Activated CD8-positive, alpha-beta memory T cell treated with anti-CD3 and anti-CD28 coated beads, Interleukin-2, amount 50 U/mL, for 48 hours (primary cell): ENCODE results near the gene HOXC10.
A peak's percentile ranks its signal among the peaks of the same experiment; 100 is the strongest.

Experiments used
- DNase-seq: peaks from one replicate; pipeline ENCODE4 v3.0.0-alpha.2; 2020

HOXC10 gene

GRCh38 chr12:53984901-53985691 lies at the start of gene HOXC10:
HOXC10 (plus strand) TSS chr12:53985146; CDS start chr12:53985260, 114 bp downstream.
- DNase-seq = peak; percentile 96

DNA sequence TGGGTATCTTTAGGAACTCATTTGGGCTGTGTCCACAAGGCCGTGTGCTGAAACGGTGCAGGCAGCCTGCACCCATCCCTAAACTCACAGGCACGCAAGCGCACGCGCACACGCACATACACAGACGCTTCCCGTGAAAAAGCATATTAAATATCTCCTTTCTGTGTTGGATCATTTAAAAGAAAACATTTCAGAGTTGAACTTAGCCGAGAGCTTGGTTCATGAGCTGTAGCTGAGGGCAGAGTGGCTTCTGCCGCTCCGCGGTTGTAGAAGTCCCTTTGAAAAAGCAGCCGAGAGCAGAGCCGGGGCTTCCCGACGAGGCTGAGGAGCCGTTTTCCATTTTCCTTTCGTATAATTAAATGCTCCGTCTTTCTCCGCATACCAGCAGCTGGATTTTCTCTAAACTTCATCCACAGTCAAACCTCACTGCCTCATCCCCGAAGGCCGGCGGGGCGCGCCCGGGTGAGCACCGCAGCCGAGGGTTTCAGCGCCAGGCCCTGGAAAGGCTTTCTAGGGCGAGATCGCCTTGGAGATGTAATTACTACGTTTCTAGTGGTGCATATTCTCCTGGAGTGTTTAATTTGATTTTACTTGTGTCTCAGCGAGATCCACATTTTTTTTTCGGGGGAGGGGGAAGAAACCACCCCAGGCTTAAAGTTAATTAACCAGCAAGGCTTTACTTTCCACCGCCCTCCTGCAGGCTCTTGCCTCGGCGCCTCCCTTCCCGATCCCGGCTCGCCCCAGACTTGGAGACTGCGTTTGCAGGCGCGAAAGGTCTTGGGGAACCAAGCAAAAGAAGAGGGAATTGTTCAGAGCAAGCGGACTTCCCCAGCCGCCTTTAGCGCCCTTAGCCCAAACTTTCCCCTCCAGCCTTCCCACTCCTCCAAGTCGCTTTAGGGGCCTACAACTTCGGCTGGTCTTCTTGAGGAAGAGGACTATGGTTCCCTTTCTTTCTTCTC lies 49.3 kb upstream of the HOXC10 start:
- DNase-seq = no peak

GRCh38 chr12:53937099-53937498 lies 47.8 kb upstream of the HOXC10 start:
- DNase-seq = no peak

DNA sequence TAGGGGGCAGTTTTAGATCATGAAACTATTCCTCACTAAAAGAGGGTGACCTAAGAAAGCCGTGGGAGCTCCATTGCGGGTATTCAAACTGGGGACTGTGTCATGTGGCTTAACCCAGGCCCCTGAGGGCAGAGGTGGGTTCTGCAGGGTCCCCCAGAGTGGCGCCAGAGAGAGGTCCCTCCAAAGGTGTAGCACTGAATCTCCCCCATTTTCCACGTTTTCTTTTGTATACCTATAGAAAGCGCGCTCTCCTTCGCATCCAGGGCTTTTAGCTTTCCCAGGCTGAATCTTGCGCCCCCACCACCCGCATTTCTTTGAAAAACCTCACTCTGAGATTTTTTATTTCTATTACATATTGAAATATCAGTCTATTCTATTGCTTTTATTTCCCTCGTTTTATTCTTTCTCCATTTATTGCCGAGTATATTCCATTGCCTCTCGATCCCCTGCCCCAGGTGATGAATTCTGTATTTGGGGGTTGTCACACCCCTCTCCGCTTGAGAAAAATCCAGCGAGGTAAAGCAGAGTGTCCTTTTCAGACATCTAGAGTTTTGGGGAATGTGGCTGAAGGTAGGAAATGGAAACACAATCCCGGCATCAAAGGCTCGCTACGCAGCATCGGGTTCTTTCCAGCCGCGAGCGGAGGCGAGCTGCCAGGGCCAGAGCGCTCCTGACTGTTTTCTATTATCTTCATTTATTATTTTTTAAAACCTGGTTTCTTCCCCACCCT lies 47.2 kb upstream of the HOXC10 start:
- no peak for DNase-seq

DNA sequence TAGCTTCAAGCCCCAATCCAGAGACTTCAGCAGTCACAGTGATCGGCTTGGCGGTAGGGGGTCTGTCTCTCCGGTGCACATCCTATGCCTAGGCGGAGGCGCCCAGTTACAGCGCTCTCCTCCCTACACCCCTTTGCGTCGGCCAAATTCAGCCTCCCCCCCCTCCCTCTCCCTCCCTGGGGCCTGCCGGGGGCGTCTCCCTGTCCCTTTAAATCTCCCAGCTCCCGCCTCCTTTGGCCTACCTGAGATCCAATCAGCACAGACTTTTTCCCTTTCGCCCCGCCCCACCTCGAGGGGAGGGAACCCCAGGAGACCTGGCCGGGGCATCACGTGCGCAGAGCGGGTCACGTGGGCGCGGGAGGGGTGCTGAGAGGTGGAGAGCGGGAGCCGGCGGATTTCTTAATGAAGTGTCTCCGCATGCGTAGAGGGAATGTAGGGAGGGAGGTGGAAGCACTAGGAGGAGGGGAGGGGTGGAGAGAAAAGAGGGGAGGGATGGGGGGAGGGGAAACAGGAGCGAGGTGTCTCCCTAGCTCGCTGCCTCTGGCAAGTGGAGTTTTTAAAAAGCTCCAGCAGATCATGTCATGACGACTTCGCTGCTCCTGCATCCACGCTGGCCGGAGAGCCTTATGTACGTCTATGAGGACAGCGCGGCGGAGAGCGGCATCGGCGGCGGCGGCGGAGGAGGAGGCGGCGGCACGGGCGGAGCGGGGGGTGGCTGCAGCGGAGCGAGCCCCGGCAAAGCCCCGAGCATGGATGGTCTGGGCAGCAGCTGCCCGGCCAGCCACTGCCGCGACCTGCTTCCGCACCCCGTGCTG lies 46.4 kb upstream of the HOXC10 start, which contains the start of gene HOXC13:
TSS of gene HOXC13 (plus strand) at position 506 of the 815 bp plus-strand sequence. CDS start at position 582, 76 bp downstream.
- DNase-seq = no peak

GRCh38 chr12:53939141-53940108 lies 45.5 kb upstream of the HOXC10 start:
- no peak for DNase-seq

DNA sequence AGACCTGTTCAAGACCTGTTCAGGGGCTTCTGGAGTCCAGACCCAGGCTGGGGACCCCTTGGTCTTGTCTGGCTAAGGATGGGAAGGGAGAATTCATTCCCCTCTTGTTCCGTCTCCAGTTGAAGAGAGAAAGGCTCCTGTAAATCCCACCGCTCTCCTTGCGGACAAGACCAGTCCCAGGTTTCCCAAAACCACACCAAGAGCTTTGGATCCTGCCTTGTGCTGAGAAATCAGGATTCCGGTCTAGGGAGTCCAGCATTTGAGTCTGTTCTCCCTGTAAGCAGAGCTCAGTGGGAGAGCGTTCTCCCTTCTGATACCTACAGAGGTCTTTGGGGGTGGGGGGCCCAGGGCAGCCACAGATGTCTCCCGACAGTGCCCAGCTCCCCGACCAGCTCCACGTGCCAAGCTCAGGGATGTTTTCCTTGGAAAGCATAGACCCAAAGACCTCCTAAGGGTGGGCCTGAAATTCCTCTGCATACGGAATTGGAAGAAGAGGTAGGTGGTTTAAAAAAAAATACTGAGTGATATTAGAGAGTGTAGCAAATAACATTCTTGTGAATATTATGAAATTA lies 44.4 kb upstream of the HOXC10 start:
- DNase-seq = no peak

DNA sequence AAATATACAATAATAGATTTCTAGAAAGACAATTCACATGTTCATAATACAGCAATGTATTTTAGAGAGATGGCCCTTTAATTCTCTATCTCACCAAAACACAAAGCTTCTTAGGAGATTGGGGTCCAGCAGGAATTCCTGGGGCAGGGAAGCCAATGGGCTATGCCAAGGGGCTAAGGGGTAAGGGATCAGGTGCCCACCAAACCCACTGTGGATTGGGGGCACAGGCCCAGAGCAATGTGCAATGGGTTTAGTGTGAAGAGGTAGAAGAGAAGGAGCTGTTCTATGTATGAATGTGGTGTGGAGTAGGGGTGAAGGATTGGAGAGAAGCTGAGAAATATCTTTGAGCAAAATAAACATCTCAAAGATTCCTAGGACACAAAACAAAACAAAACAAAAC lies 43.8 kb upstream of the HOXC10 start:
- DNase-seq = no peak

DNA sequence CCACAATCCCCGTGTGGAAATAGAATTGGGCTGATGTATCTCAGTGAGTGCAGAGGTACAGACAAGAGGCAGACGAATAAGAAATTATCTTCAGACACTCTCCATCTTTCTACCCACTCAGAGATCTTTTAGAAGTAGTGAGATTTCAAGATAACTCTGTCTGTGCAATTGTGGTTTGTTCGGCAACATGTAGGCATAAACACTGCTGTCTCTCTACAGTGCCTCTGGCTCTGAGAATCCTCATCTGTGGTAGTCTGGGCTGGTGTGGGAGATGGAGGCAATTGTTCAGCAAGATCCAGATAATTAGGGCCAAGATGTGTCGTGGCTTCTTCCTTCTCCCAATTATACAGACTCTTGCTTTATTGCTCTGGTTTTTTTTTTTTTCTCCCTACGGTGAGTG lies 43.2 kb upstream of the HOXC10 start:
- no peak for DNase-seq

DNA sequence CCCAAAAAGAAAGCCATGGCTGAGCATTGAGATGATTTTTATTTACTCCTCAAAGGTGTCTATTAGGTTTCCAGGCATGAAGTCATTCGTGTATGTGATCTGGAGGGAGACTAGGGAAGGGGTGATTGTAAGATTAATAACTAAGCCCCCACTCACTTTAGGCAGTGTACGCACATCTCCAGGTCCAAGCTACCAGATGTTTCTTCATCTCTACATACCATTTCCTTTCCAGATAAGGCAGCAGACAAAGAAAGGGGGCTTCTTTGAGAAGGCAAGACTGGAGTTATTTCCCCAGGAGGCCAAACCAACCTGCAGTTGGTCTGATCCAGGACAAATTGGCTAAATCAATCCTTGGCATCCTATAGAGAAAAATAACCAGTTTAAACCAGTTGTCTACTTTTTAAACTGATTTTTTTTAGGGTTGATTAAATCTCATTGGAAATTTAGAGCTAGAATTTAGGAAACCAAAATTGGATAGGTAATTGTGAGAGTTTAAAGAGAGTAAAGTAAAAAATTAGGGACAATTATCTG lies 42.4 kb upstream of the HOXC10 start:
- no peak for DNase-seq

GRCh38 chr12:53944209-53944608 lies 40.7 kb upstream of the HOXC10 start:
- DNase-seq = no peak

DNA sequence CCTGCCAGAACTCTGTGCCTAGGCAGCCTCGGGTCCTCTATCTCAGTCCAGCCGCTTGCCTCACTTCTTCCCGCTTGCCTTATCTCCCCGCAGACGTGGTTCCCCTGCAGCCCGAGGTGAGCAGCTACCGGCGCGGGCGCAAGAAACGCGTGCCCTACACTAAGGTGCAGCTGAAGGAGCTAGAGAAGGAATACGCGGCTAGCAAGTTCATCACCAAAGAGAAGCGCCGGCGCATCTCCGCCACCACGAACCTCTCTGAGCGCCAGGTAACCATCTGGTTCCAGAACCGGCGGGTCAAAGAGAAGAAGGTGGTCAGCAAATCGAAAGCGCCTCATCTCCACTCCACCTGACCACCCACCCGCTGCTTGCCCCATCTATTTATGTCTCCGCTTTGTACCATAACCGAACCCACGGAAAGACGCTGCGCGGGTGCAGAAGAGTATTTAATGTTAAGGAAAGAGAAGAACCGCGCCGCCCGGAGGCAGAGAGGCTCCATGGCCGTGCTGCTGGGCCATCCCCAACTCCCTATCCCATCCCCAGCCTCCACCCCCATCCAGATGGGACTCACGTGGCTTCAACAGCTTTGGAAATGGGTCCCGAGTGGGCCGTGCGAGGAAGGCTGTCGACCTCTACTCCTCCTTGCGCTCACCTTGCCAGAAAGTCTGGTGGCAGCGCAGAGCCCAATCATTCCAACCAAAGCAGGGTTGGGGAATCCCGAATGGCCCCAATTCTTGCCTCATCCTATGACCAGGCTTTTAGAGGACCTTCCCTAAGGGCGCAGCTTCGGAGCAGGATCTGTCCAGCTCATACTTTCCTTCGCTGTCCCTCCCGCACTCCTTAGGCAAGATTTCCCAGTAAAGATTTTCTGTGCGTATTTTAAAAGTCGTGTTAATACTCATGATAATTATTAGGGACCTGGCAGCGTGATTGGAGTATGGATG lies 39.8 kb upstream of the HOXC10 start:
- DNase-seq = no peak

DNA sequence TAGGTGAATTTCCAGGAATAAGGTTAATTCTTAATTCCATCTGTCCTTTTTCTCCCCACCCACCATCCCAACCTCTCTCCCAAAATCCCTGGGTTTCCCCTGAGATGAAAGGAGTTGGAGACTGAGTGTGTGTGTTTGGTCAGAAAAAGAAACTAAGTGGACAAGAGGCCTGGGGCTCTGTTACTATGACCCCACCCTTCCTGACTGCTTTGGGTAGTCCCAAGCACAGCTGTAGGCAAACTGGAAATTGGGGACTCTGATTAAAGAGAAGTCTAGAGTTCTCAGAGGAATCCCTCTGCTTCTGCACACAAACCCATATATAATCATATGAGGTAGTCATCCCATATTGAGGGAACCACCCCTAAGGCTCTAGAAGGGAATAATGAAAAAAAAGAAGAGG lies 37.2 kb upstream of the HOXC10 start:
- DNase-seq = no peak

GRCh38 chr12:53948650-53949593 lies 36.0 kb upstream of the HOXC10 start:
- no peak for DNase-seq

DNA sequence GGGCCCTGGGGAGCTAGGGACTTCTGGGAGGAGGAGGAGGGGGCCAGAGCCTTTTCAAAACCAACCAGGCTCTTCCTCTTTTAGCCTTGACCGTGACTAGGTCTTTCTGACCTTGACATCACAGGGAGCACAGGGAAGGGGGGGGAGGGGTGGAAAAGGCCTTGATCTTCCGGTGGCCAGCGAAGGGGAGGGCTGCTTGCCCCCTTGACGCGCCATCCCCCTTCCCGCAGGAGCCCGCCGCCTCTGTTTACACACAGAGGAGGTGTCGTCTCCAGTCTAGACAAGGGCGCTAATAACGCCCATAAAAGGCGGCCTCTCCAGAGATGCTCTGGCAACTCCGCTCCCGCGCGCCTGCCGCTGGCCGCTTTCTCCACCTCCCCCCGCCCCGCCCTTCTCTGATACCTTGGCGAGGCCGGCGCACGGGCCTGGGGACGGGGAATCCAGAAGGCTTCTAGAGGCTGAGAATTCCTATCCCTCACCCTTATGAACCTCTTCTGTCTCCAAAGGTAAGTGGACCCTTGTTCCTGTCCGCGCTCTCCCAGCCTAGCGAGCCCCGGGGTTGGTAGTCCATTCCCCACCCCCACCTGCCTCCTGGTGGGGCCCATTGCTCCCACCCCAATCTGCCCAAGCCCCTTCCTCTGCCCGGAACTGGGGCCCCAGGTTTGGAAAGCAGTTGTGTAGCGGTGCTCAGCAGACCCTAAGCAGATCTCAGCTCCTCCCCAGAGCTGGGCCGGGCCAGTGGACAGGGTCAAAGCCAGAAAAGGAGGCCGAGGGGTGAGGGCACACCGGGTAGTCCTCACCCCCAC lies 35.1 kb upstream of the HOXC10 start:
- no peak for DNase-seq

DNA sequence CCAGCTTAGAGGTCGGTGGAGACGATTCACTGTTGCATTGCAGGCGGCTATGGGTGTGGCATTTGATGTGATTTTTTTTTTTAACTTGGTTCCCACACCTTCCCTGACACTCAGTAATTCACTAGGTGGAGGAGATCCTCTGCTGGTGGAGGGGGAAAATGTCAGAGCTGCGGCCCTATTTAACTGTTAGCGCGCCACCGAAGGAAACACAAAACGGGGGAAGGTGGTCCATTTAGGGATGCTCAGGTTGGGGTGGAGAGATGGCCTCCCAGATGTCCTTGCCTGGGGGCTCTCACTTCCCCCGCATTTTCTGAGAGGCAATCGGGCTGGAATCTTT lies 34.5 kb upstream of the HOXC10 start:
- no peak for DNase-seq
